HT1080 (cell line): ENCODE results near the gene GGTLC3. TPM values are rescaled to one million over a fixed set of nuclear protein-coding genes. Genes with fewer than 3 reads are reported as not detected.
A peak's percentile ranks its signal among the peaks of the same experiment; 100 is the strongest.
"Not testable (repeated sequence)": the region's sequence is repeated elsewhere in the genome, so short reads cannot be mapped to it uniquely, and the experiment has no call there.

Source experiments
- DNase-seq: peaks from one replicate; pipeline ENCODE4 v3.0.0-alpha.2; 2015; ENCODE audit warnings: low read depth
- polyA plus RNA-seq, 2 experiments: library from polyadenylated mRNA; depleted of rRNA; stranded (reverse); fragments of >200 nt; gene quantifications; 2 replicates each; pipeline ENCODE4 v1.2.3, GENCODE V29; 2015
- total RNA-seq: library from RNA; depleted of rRNA; stranded (reverse); fragments of >200 nt; shearing (Covaris generic); gene quantifications from 2 replicates; pipeline ENCODE4 v1.2.3, GENCODE V29; 2014; rRNA removed

GGTLC3 gene
- not detected in 2 replicates for total RNA-seq
- not detected in 2 replicates for polyA plus RNA-seq (2015; cell fraction: cytosol; rRNA removed)
- polyA plus RNA-seq (2015; cell fraction: nucleus; rRNA removed), result not detected in 2 replicates

GRCh38 chr22:18518061-18518460 is at the start of gene GGTLC3:
Gene GGTLC3, minus strand, starts transcription at chr22:18518161. Its CDS starts 264 bp downstream, at chr22:18517897.
- not testable (repeated sequence) for DNase-seq

GRCh38 chr22:18560099-18560974 is 42.4 kb upstream of the GGTLC3 start:
- DNase-seq, result not testable (repeated sequence)

- not testable (repeated sequence) for DNase-seq
These were observed 41.0 kb upstream of the GGTLC3 start for GRCh38 chr22:18558939-18559338.

- DNase-seq, result not testable (repeated sequence)
These were observed 40.6 kb upstream of the GGTLC3 start for GRCh38 chr22:18558516-18558915.

GRCh38 chr22:18554280-18555256 is 36.6 kb upstream of the GGTLC3 start:
- not testable (repeated sequence) for DNase-seq

GRCh38 chr22:18552839-18553597 is 35.1 kb upstream of the GGTLC3 start:
- DNase-seq, result not testable (repeated sequence)

- not testable (repeated sequence) for DNase-seq
These were observed 33.1 kb upstream of the GGTLC3 start for GRCh38 chr22:18551046-18551445.

- DNase-seq, result not testable (repeated sequence)
These were observed 31.7 kb upstream of the GGTLC3 start for GRCh38 chr22:18549458-18550179.

GRCh38 chr22:18544615-18545014 is 26.7 kb upstream of the GGTLC3 start:
- not testable (repeated sequence) for DNase-seq

- not testable (repeated sequence) for DNase-seq
These were observed 25.4 kb upstream of the GGTLC3 start for GRCh38 chr22:18543400-18543799.

- not testable (repeated sequence) for DNase-seq
These were observed 22.0 kb upstream of the GGTLC3 start for GRCh38 chr22:18539994-18540393.

GRCh38 chr22:18534315-18534714 is 16.4 kb upstream of the GGTLC3 start:
- not testable (repeated sequence) for DNase-seq

- not testable (repeated sequence) for DNase-seq
These were observed 15.7 kb upstream of the GGTLC3 start for GRCh38 chr22:18533633-18534032.

GRCh38 chr22:18529416-18530145 is 11.6 kb upstream of the GGTLC3 start:
- DNase-seq, result not testable (repeated sequence)

- DNase-seq, result peak; percentile 66
These were observed 10.8 kb upstream of the GGTLC3 start for GRCh38 chr22:18528597-18529415.

- DNase-seq, result not testable (repeated sequence)
These were observed 10.0 kb upstream of the GGTLC3 start, which contains the start of gene TMEM191B for GRCh38 chr22:18527752-18528596. Gene TMEM191B, plus strand, starts transcription at chr22:18527802. Its CDS starts 179 bp downstream, at chr22:18527981.

GRCh38 chr22:18523328-18523727 is 5.4 kb upstream of the GGTLC3 start:
- not testable (repeated sequence) for DNase-seq
